Stomach smooth muscle (tissue), 2 donors: Measurements from ENCODE around the gene MXD1.

Experiments used
- H3K27ac ChIP-seq: one replicate; pipeline ENCODE4 v1.7.0; 2013; ENCODE audit warnings: mild to moderate bottlenecking, low read length, inconsistent platforms
- H3K27me3 ChIP-seq, 2 donors: one replicate each; pipeline ENCODE4 v1.7.0; 2013; ENCODE audit warnings: low read length in 2 of 2; ENCODE audit not compliant: insufficient read depth in 2 of 2, control insufficient read depth in 1 of 2
- H3K36me3 ChIP-seq, 2 donors: one replicate each; pipeline ENCODE4 v1.7.0; 2013; ENCODE audit warnings: low read length in 2 of 2; ENCODE audit not compliant: control insufficient read depth in 2 of 2, insufficient read depth in 2 of 2
- H3K4me1 ChIP-seq: one replicate; pipeline ENCODE4 v1.7.0; 2013; ENCODE audit warnings: low read length; ENCODE audit not compliant: control insufficient read depth, insufficient read depth
- H3K4me3 ChIP-seq, 2 donors: one replicate each; pipeline ENCODE4 v1.7.0; 2013; ENCODE audit warnings: low read length in 2 of 2
- H3K9ac ChIP-seq, 2 donors: one replicate each; pipeline ENCODE4 v1.7.0; 2013; ENCODE audit warnings: low read length in 2 of 2, mild to moderate bottlenecking in 1 of 2
- H3K9me3 ChIP-seq, 2 donors: one replicate each; pipeline ENCODE4 v1.7.0; 2013; ENCODE audit warnings: low read length in 2 of 2; ENCODE audit not compliant: control insufficient read depth in 2 of 2
- donor health status: healthy.
- donor health status: Pancreatic carcinoma.

The MXD1 gene

DNA sequence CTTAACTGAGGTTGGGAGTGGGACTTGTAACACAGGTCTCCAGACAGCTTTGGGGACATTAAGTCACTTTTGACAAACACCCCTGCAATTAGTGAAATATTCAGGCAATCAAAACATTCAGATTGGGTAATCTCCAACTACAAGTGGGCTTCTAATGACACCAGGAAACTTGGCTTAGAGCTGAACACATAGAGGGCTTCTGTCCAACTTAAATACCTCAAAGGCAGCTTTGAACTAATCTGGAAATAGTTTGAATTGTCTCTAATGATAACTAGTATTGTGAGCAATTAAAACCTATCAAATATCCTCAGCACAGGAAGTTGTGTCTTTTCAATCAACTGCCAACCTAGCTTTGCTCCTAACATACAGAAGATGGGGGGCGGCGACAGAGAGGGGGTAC, 51.6 kb downstream of the MXD1 start:
- H3K27me3 ChIP-seq = no peaks in the 10 kb centered on the region
- H3K27ac ChIP-seq = no peak overlapping the region
- H3K4me1 ChIP-seq = no peaks in the 10 kb centered on the region
- H3K36me3 ChIP-seq = no peaks in the 10 kb centered on the region
- H3K9me3 ChIP-seq = no peaks in the 10 kb centered on the region
- H3K4me3 ChIP-seq = no peak overlapping the region
- no peak overlapping the region for H3K9ac ChIP-seq

DNA sequence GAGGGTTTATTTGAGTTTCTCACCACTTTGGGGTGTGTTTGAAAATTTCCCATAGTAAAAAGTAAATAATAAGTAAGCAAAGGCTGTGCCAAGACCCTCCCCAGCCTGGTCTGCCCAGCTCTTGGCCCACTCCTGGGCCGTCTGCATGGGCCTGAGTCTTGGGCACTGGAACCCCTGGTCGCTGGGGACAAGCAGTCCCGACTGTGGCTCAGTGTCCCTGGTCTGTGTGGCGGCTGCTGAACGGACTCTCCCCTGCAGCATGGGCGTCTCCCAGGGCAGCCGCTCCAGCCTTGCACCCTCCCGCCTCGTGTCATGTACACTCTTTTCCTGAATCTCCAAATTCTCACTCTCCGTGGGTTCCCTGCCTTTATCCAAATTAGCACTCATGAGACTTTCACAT, 53.7 kb downstream of the MXD1 start:
- Histone ChIP-seq H3K4me3 (no peak overlapping the region), H3K27ac (no peak overlapping the region), H3K27me3 (no peaks in the 10 kb centered on the region), H3K9ac (no peak overlapping the region), H3K4me1 (no peaks in the 10 kb centered on the region), H3K36me3 (no peaks in the 10 kb centered on the region), H3K9me3 (no peaks in the 10 kb centered on the region)

DNA sequence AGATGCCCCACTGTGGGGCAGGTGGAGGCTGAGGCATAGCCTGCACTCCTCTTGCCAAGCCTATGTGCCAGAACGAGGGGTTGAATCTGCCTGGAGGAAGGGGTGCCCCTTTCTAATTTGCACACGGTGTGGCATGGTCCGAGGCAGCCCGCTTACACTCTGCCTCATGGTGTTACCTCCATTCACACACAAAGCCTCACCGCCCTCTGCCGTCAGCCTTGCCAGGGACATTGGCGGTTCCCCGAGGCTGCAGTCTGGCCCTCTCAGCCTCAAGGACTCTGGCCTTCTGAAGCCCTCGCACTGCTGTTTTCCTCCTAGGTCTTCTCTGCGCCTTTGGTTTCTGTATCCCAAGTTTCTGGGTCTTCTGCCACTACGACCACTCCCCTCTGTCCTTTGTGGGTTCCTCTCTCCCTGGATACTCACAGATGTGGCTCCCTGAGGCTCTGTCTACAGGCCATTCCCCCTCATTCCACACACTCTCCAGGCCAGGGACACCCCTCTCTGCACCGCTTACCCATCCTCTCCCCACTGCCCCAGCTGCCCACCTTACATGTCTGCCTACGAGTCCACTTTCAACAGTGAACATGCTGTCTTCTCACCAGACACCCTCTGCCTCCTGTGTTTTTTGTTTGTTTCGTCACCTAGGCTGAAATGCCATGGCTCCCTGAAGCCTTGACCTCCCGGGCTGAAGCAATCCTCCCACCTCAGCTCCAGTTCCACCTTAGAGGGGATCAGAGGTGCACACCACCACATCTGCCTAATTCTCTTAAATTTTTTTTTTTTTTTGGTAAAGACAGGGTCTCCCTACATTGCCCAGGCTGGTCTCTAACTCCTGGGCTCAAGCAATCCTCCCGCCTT, 54.4 kb downstream of the MXD1 start:
- H3K27ac ChIP-seq = no peak overlapping the region
- no peak overlapping the region for H3K4me3 ChIP-seq
- no peaks in the 10 kb centered on the region for H3K9me3 ChIP-seq
- no peaks in the 10 kb centered on the region for H3K27me3 ChIP-seq
- no peaks in the 10 kb centered on the region for H3K4me1 ChIP-seq
- H3K36me3 ChIP-seq = no peaks in the 10 kb centered on the region
- no peak overlapping the region for H3K9ac ChIP-seq

DNA sequence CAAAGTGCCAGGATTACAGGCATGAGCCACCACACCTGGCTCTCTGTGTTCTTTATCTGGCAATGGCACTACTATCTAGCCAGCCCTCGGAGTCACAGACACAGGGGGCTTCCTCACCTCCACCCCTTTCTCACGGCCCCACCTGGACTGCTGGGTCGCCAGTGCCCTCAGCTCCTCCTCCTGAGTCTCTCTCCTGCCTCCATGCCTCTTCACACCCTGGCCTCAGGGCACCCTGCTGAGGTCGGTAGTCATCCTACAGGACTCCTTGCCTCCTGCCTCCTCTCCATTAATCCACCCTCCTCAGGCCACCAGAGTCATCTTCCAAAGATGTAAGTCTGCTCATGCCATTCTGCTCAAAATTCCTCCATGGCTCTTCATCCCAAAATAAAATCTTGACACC, 55.1 kb downstream of the MXD1 start:
- Histone ChIP-seq H3K4me3 (no peak overlapping the region), H3K9me3 (no peaks in the 10 kb centered on the region), H3K4me1 (no peaks in the 10 kb centered on the region), H3K9ac (no peak overlapping the region), H3K27ac (no peak overlapping the region), H3K36me3 (no peaks in the 10 kb centered on the region), H3K27me3 (no peaks in the 10 kb centered on the region)

DNA sequence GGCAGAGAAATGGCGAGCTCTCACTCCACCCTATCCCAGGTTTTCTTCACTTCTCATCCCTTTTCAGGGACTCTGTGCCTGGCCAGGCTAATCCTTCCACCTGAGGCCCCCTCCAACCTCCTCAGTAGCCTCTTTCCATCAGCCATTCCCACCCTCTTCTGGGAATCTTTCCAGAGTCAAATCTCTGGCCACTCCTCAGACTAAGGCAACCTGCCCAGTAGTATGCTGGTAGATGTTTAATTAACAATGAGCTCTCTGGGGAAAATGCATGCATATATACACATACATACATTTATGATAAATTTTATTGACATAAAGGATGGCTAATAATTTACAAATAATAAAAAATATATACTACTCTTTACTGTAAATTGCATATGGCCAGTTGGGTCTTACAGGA, 57.9 kb downstream of the MXD1 start:
- Histone ChIP-seq H3K27ac (no peak overlapping the region), H3K36me3 (no peaks in the 10 kb centered on the region), H3K4me3 (no peak overlapping the region), H3K4me1 (no peaks in the 10 kb centered on the region), H3K9ac (no peak overlapping the region), H3K27me3 (no peaks in the 10 kb centered on the region), H3K9me3 (no peaks in the 10 kb centered on the region)

DNA sequence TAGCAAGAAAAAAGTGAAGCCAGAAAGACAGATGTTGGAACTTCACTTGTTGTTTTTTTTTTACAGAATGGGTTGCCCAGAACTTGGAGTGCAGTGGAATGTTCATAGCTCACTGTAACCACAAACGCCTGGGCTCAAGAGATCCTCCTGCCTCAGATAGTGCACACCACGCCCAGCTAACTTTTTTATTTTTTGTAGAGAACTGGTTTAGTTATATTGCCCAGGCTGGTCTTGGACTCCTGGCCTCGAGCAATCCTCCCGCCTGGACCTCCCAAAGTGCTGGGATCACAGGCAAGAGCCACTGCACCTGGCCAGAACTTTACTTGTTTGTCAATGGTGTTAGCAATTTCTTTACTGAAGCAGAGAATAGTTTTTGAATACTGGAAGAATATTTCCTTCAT, 58.4 kb downstream of the MXD1 start:
- Histone ChIP-seq H3K9me3 (no peaks in the 10 kb centered on the region), H3K36me3 (no peaks in the 10 kb centered on the region), H3K27me3 (no peaks in the 10 kb centered on the region), H3K27ac (no peak overlapping the region), H3K4me3 (no peak overlapping the region), H3K4me1 (no peaks in the 10 kb centered on the region), H3K9ac (no peak overlapping the region)

DNA sequence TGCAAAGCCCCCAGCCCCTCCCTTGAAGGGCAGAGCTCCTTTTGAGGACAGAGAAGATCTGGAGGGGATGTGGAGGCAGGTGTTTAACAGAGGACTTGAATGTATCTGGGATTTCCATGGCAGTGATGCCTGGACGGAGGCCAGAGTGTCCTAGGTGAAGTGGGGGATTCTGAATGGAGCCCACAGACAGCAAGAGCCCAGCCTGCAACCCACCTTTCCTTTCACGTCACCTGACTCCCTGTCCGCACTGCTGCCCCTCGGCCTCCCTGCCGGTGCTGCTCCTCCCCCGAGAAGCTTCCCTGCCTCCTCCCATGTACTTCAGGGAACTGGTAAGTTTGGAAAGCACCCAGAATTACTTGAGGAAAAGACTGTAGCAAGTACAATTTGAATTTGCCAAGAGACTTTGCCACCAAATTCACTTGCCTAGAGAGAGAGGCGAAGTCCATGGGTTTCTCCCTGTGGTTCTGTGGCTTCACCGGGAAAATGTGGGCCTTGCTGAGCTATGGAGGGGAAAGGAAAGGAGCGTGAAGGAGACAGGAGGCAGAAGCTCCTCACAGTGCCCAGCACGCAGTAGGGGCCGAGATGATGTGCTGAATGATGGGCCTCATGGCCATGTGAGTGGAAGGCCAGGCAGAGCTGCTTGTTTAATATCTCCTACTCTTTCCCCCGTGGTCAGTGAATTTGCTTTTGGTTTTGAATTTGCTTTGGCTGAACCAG, 60.4 kb downstream of the MXD1 start:
- Histone ChIP-seq H3K36me3 (no peaks in the 10 kb centered on the region), H3K9me3 (no peaks in the 10 kb centered on the region), H3K27me3 (no peaks in the 10 kb centered on the region), H3K4me3 (no peak overlapping the region), H3K4me1 (no peaks in the 10 kb centered on the region), H3K9ac (no peak overlapping the region), H3K27ac (no peak overlapping the region)

DNA sequence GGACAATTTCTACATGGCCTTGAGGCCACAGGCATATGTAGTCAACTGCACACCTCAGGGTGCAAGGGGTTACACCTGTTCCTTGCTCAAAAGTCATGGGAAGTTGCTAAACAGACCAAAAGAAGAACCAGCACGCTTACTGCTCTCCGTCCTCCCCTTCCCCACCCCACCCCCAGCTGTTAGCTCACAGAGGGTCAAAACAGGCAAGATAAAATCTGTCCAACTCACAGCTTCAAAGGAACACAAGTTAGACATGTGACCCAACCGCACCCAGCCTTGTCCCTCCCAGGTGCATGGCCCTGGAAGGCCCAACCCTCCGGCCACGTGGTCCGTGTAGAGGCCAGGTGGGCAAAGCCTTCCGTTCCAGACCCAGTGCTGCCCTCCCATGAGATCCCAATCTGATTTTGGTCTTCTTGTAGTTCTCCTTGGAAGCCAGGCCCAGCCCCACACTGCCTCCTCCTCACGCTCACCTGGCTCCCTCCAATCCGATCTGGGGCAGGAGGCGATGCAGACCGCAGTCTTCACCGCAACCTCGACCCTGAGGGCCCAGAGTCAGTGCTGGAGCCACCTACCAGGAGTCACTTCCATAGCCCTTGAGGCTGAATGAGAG, 61.0 kb downstream of the MXD1 start:
- no peaks in the 10 kb centered on the region for H3K27me3 ChIP-seq
- H3K9ac ChIP-seq = no peak overlapping the region
- H3K4me3 ChIP-seq = no peak overlapping the region
- no peaks in the 10 kb centered on the region for H3K4me1 ChIP-seq
- no peaks in the 10 kb centered on the region for H3K36me3 ChIP-seq
- H3K9me3 ChIP-seq = no peaks in the 10 kb centered on the region
- H3K27ac ChIP-seq = no peak overlapping the region

DNA sequence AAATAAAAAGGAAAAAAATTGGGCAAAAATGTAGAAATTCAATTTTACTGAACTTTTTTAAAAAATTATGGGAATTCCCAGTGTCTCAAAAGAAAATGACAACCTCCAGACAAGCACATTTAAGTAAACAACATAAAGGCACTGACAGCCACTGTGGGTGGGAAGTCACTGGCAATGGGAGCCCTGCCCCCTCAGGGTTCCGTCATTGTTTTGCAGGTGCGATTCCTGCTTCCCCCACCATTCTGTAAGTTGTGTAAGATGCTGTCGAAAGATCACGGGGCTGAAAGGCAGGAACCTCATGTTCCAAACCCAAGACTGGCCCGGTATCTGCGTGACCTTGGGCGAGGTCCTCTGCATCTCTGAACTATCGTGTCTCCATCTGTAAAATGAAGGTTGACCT, 62.3 kb downstream of the MXD1 start:
- Histone ChIP-seq H3K36me3 (no peaks in the 10 kb centered on the region), H3K27me3 (no peaks in the 10 kb centered on the region), H3K9ac (no peak overlapping the region), H3K9me3 (no peaks in the 10 kb centered on the region), H3K4me3 (no peak overlapping the region), H3K4me1 (no peaks in the 10 kb centered on the region), H3K27ac (no peak overlapping the region)

DNA sequence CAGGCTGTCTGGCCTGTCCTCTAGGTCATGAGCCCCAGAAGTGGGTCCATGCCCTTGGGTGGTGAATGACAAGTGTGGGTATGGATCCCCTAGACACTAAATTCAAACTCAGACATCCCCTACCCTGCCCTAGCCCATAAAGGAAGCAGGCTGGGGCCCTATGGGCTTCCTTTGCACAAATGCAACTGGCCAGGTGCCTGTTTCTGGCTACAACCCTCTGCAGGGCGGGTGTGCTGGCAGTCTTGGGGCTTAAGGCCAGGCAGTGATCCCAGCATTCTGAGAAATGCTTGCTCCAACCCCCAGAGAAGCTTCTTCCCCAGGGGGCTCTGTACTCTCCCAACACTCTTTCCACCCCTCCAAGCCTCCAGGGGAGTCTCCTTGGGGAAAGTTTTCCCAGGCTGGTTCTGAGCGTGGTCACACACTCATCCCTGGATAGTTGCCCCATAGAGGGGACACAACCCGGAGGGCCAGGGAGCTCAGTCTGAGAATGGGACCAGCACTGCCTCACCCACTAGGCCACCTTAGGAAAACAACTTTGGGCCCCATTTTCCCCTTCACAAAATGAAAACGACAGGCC, 63.1 kb downstream of the MXD1 start:
- no peak overlapping the region for H3K27ac ChIP-seq
- H3K9me3 ChIP-seq = no peaks in the 10 kb centered on the region
- no peaks in the 10 kb centered on the region for H3K4me1 ChIP-seq
- no peaks in the 10 kb centered on the region for H3K27me3 ChIP-seq
- H3K36me3 ChIP-seq = no peaks in the 10 kb centered on the region
- H3K4me3 ChIP-seq = no peak overlapping the region
- no peak overlapping the region for H3K9ac ChIP-seq
